ENCODE measurements around the gene RAB28. TPM values are rescaled to one million over a fixed set of nuclear protein-coding genes. Genes with fewer than 3 reads are reported as not detected.

Gene RAB28
- total RNA-seq, 1 experiment from 2014 or later, result 36.8 TPM

DNA sequence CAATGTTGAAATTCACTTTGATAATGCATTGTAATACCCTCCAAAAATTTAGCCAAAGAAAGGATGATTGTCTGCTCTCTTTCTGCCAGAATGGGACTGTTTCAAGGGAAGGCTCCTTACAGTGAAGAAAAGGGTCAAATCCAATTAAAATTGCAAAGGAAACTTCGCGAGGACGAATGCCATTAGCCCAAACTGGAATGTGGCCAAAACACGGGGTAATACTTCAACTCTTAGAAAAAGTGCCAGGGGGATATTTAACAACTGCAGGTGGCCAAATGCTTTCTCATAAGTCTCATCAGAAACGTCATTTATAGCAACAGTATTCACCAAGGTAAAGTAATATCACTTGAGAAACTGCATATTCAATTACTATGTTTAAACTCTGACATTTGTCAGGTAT lies 31.1 kb upstream of the RAB28 start:
- no peak for DNase-seq (ENCODE audit: low spot score)
- in situ Hi-C loops (cut with HindIII; ENCODE audit: low sequenced_read_pairs), result no loop called here

- in situ Hi-C loops (cut with HindIII; ENCODE audit: low sequenced_read_pairs), result no loop called here
- no peak for DNase-seq (ENCODE audit: low spot score)
Measured at GRCh38 chr4:13514722-13515121, 30.6 kb upstream of the RAB28 start.

DNA sequence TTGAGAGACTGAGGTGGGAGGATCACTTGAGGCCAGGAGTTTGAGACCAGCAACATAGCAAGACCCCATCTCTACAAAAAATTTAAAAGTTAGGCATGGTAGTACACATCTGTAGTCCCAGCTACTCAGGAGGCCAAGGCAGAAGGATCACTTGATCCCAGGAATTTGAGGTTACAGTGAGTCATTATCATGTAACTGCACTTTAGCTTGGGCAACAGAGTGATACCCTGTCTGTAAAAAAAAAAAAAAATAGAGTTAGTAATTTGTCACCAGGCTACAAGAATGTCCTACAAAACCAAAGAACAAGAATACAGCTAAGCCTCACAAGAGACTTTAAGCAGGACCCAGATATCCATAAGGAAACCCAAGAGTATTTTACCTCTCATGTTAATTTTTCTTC lies 27.0 kb upstream of the RAB28 start:
- in situ Hi-C loops (cut with HindIII; ENCODE audit: low sequenced_read_pairs), result no loop called here
- DNase-seq (ENCODE audit: low spot score), result no peak

- in situ Hi-C loops (cut with HindIII; ENCODE audit: low sequenced_read_pairs), result no loop called here
Measured at GRCh38 chr4:13509442-13509841, 25.3 kb upstream of the RAB28 start.

DNA sequence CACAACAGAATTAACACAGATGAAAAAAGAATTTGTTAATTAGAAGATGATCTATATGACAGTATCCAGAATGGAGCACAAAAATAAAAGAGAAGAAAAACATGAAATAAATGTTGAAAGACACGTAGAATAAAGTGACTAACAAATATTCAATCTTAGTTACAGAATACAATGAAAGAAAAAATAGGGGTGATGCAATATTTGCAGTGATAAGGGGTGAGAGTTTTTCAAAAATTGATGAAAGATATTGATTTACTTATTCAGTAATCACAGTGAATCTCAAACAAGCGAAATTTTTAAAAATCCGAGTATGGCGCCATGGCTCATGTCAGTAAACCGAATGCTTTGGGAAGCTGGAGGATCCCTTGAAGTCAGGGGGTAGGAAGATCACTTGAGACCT lies 20.2 kb upstream of the RAB28 start:
- no peak for DNase-seq (ENCODE audit: low spot score)
- in situ Hi-C loops (cut with HindIII; ENCODE audit: low sequenced_read_pairs), result no loop called here

More at GRCh38 chr4:13509442-13509841, 25.3 kb upstream of the RAB28 start:
- no peak for DNase-seq (ENCODE audit: low spot score)

GRCh38 chr4:13498469-13498868 lies 14.3 kb upstream of the RAB28 start:
- no peak for DNase-seq (ENCODE audit: low spot score)
- in situ Hi-C loops (cut with HindIII; ENCODE audit: low sequenced_read_pairs), result no loop called here

GRCh38 chr4:13496605-13497004 lies 12.5 kb upstream of the RAB28 start:
- no peak for DNase-seq (ENCODE audit: low spot score)
- in situ Hi-C loops (cut with HindIII; ENCODE audit: low sequenced_read_pairs), result no loop called here

- no peak for DNase-seq (ENCODE audit: low spot score)
- in situ Hi-C loops (cut with HindIII; ENCODE audit: low sequenced_read_pairs), result no loop called here
Measured at GRCh38 chr4:13495753-13496152, 11.6 kb upstream of the RAB28 start.

GRCh38 chr4:13493793-13494192 lies 9.7 kb upstream of the RAB28 start:
- DNase-seq (ENCODE audit: low spot score), result no peak
- in situ Hi-C loops (cut with HindIII; ENCODE audit: low sequenced_read_pairs), result no loop called here

DNA sequence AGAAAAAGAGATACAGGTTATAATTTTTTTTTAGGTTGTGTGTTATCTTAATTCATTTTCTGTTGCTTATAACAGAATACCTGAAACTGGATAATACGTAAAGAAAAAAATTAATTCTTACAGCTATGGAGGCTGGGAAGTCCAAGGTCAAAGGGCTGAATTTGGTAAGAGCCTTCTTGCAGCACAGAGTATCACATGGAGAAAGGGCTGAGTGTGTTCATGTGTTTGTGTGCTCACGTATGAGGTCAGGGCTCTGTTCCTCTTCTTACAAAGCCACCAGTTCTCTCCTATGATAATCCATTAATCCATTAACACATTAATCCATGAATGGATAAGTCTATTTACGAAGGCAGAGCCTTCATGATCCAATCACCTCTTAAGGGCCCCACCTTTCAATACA lies 8.6 kb upstream of the RAB28 start:
- in situ Hi-C loops (cut with HindIII; ENCODE audit: low sequenced_read_pairs), result no loop called here

GRCh38 chr4:13484749-13485221 lies 645 bp upstream of the RAB28 start:
- DNase-seq (ENCODE audit: low spot score), result no peak
- in situ Hi-C loops (cut with HindIII; ENCODE audit: low sequenced_read_pairs), result no loop called here

More for the DNA sequence above, 8.6 kb upstream of the RAB28 start:
- DNase-seq (ENCODE audit: low spot score), result no peak

DNA sequence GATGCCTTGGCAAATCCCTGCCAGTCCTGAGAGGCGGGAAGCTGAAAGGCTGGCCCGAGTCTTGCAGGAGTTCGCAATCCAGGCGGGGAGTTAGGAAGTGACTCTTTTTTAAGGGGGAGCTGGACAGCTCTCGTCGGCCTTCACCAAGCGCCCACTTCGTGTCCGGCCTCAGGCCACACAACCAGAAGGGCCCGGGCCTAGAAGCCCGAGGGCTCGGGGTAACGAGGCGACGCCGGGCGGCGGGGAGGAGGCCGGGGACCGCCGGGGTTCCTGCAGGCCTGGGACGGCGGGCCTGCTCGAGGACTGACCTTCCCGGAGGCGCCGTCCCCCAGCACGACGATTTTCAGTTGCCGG lies 395 bp downstream of the RAB28 start:
- in situ Hi-C loops (cut with HindIII; ENCODE audit: low sequenced_read_pairs), result no loop called here
- DNase-seq (ENCODE audit: low spot score), result peak; percentile 60

- DNase-seq (ENCODE audit: low spot score), result peak; percentile 26
Measured at GRCh38 chr4:13483136-13483767, 888 bp downstream of the RAB28 start.

DNA sequence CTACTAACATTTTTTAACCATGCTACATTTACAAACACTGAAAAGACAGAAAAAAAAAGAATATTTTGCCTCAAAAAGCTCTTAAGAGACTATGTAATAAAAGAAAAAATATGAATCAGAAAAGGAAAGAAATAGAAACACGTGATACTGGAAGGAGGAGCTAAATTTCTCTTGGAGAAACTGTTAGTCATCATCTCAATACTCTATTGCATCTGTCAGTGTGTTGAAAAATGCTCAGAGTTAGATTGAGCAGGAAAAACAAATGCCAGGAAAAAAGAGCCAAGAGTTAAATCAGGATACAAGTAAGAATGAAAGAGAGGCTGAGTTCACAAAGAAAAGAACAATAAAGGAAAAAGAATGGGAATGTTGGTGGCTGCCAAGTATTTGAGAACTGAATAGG lies 2.6 kb downstream of the RAB28 start:
- in situ Hi-C loops (cut with HindIII; ENCODE audit: low sequenced_read_pairs), result no loop called here
- DNase-seq (ENCODE audit: low spot score), result no peak

More at GRCh38 chr4:13483136-13483767, 888 bp downstream of the RAB28 start:
- in situ Hi-C loops (cut with HindIII; ENCODE audit: low sequenced_read_pairs), result no loop called here

DNA sequence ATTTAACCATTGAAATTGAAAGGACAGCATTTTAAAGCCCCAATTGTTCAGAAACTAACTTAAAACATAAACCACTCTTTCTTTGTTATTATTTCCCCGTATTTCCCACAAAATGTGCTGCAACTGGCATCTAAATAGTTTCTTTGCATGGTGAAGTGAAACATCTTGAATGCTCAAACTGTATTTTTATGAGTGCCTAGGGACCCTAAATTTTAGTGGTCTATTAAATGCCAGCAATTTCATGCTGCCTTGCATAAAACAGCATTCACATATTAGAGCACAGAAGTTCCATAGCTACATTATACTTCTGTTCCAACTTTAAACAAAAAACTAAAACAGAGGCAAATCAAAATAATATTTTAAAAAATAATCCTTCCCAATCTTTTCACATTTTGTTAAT lies 5.4 kb downstream of the RAB28 start:
- in situ Hi-C loops (cut with HindIII; ENCODE audit: low sequenced_read_pairs), result no loop called here
- DNase-seq (ENCODE audit: low spot score), result no peak

DNA sequence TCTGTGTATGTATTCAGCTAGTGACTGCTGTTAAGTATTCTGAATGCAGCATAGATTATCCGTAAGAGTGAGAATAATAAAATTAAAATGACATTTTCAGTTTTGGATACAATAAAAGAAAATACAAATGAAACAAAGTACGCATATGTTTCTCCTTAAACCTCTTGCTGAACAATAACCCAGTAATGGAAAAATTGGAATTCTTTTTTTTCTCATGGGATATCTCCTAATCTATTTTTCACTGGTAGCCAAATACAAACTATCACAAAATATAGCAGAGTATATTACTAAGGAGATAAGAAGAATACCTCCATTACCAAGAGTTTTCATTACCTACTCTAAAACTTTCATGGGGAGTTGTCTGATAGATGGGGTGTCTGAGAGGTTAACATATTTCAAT lies 6.0 kb downstream of the RAB28 start:
- DNase-seq (ENCODE audit: low spot score), result no peak
- in situ Hi-C loops (cut with HindIII; ENCODE audit: low sequenced_read_pairs), result no loop called here

GRCh38 chr4:13476915-13477314 lies 7.2 kb downstream of the RAB28 start:
- no peak for DNase-seq (ENCODE audit: low spot score)
- in situ Hi-C loops (cut with HindIII; ENCODE audit: low sequenced_read_pairs), result no loop called here

GRCh38 chr4:13476152-13476551 lies 8.0 kb downstream of the RAB28 start:
- DNase-seq (ENCODE audit: low spot score), result no peak
- in situ Hi-C loops (cut with HindIII; ENCODE audit: low sequenced_read_pairs), result no loop called here

GRCh38 chr4:13471400-13471799 lies 12.7 kb downstream of the RAB28 start:
- in situ Hi-C loops (cut with HindIII; ENCODE audit: low sequenced_read_pairs), result no loop called here
- no peak for DNase-seq (ENCODE audit: low spot score)

DNA sequence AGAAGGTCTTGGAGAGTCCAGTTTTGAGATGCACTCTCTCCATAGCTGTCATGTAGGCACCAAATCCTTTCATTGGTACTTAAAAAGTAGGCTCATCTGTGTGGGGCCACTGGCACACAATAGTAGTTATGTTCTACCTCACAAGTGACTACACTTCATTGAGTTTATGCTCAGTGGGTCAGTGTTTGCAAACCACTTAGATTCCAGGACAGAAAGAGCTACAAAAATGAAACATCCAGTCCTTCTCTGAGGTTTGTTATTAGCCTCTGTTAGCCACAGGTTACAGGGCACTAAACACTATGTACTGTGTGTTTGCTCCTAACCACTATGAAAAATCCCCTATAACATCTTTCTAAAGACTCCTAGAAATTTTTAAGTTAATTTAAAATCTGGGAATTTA lies 13.8 kb downstream of the RAB28 start:
- in situ Hi-C loops (cut with HindIII; ENCODE audit: low sequenced_read_pairs), result no loop called here
- DNase-seq (ENCODE audit: low spot score), result no peak

- in situ Hi-C loops (cut with HindIII; ENCODE audit: low sequenced_read_pairs), result no loop called here
Measured at GRCh38 chr4:13464973-13465372, 19.2 kb downstream of the RAB28 start.

GRCh38 chr4:13464543-13464942 lies 19.6 kb downstream of the RAB28 start:
- in situ Hi-C loops (cut with HindIII; ENCODE audit: low sequenced_read_pairs), result no loop called here

More at GRCh38 chr4:13464973-13465372, 19.2 kb downstream of the RAB28 start:
- no peak for DNase-seq (ENCODE audit: low spot score)

More at GRCh38 chr4:13464543-13464942, 19.6 kb downstream of the RAB28 start:
- no peak for DNase-seq (ENCODE audit: low spot score)
